Suprapubic skin (tissue), 4 donors: ENCODE results near the gene ENOX2.

ENCODE experiments used
- CTCF ChIP-seq, 2 donors: fragments of 200-600 bp in 1 of 2; fragments of 450-650 bp in 1 of 2; sonication (generic) in 1 of 2; IDR thresholded peaks; one replicate each; pipeline ENCODE4 v1.5.1; 2016 to 2019; ENCODE audit warnings: antibody characterized with exemption in 2 of 2, mild to moderate bottlenecking in 1 of 2, moderate library complexity in 1 of 2
- POLR2A ChIP-seq, 2 donors: fragments of 450-650 bp; IDR thresholded peaks; one replicate each; pipeline ENCODE4 v1.6.1; 2017; ENCODE audit warnings: antibody characterized with exemption in 2 of 2, mild to moderate bottlenecking in 2 of 2, moderate library complexity in 2 of 2
- POLR2AphosphoS5 ChIP-seq, 3 donors: sonication (generic); formaldehyde crosslinking; IDR thresholded peaks; one replicate each; pipeline ENCODE4 v1.6.1; 2017; ENCODE audit warnings: antibody characterized with exemption in 3 of 3

GRCh38 chrX:130869239-130869638 is 33.8 kb downstream of the ENOX2 start:
- no peak for TF ChIP-seq CTCF (IDR thresholded peaks at IDR 0.05)
- TF ChIP-seq POLR2A (IDR thresholded peaks at IDR 0.05), result no peak
- TF ChIP-seq POLR2AphosphoS5 (IDR thresholded peaks at IDR 0.05), result no peak
